Mesenchymal stem cell (in vitro differentiated cells and primary cell): ENCODE results near the gene PRR16.

Source experiments
- DNase-seq: peaks from one replicate; pipeline ENCODE4 v3.0.0-alpha.2; 2013
- H2AFZ ChIP-seq: one replicate; pipeline ENCODE4 v1.6.1; 2013; ENCODE audit warnings: low read depth, mild to moderate bottlenecking, control low read depth, inconsistent platforms, low read length, moderate library complexity
- H2AK5ac ChIP-seq: 2 replicates; pipeline ENCODE4 v1.6.1; 2013; ENCODE audit warnings: low read length, moderate library complexity, mild to moderate bottlenecking, inconsistent platforms; ENCODE audit not compliant: severe bottlenecking
- H2BK120ac ChIP-seq: one replicate; pipeline ENCODE4 v1.6.1; 2013; ENCODE audit warnings: low read depth, mild to moderate bottlenecking, inconsistent platforms, low read length, moderate library complexity
- H2BK12ac ChIP-seq, 2 experiments: one replicate each; pipeline ENCODE4 v1.6.1; 2013; ENCODE audit warnings: inconsistent platforms in 2 of 2, low read length in 2 of 2, mild to moderate bottlenecking in 2 of 2, moderate library complexity in 2 of 2, control low read depth in 1 of 2
- H2BK15ac ChIP-seq: one replicate; pipeline ENCODE4 v1.6.1; 2013; ENCODE audit warnings: mild to moderate bottlenecking, low read depth, inconsistent platforms; ENCODE audit not compliant: poor library complexity, severe bottlenecking
- H2BK5ac ChIP-seq: 2 replicates; pipeline ENCODE4 v1.6.1; 2013; ENCODE audit warnings: low read depth, mild to moderate bottlenecking, low read length, control low read depth, inconsistent platforms; ENCODE audit not compliant: poor library complexity, severe bottlenecking
- H3K14ac ChIP-seq, 2 experiments: one replicate each; pipeline ENCODE4 v1.6.1; 2013; ENCODE audit warnings: inconsistent platforms in 2 of 2, low read length in 2 of 2, control low read depth in 1 of 2, mild to moderate bottlenecking in 1 of 2, moderate library complexity in 1 of 2
- H3K18ac ChIP-seq, 2 experiments: one replicate each; pipeline ENCODE4 v1.6.1; 2013; ENCODE audit warnings: inconsistent platforms in 2 of 2, low read length in 2 of 2, control low read depth in 1 of 2, low read depth in 1 of 2, mild to moderate bottlenecking in 1 of 2
- H3K23ac ChIP-seq, 2 experiments: one replicate each; pipeline ENCODE4 v1.6.1; 2013; ENCODE audit warnings: inconsistent platforms in 2 of 2, low read length in 2 of 2, mild to moderate bottlenecking in 2 of 2, moderate library complexity in 2 of 2, control low read depth in 1 of 2
- H3K27ac ChIP-seq: 2 replicates; pipeline ENCODE4 v1.5.1; 2013; ENCODE audit warnings: mild to moderate bottlenecking, moderate library complexity, low read length, control low read depth, inconsistent platforms; ENCODE audit not compliant: poor library complexity, severe bottlenecking
- H3K27me3 ChIP-seq, 2 experiments: 2 replicates each; pipeline versions ENCODE4 v1.6.1 to v1.7.0; 2013; ENCODE audit warnings: low read length in 2 of 2, mild to moderate bottlenecking in 2 of 2, moderate library complexity in 2 of 2, control low read depth in 1 of 2, inconsistent platforms in 1 of 2; ENCODE audit not compliant: control insufficient read depth in 1 of 2, insufficient read depth in 1 of 2
- H3K36me3 ChIP-seq, 2 experiments: 2 replicates each; pipeline versions ENCODE4 v1.6.1 to v1.7.0; 2013; ENCODE audit warnings: low read length in 2 of 2, control low read depth in 1 of 2, inconsistent platforms in 1 of 2, low read depth in 1 of 2, mild to moderate bottlenecking in 1 of 2; ENCODE audit not compliant: insufficient read depth in 2 of 2, control insufficient read depth in 1 of 2
- H3K4ac ChIP-seq, 2 experiments: one replicate each; pipeline ENCODE4 v1.6.1; 2013; ENCODE audit warnings: inconsistent platforms in 2 of 2, low read length in 2 of 2, mild to moderate bottlenecking in 2 of 2, moderate library complexity in 2 of 2, control low read depth in 1 of 2, low read depth in 1 of 2
- H3K4me1 ChIP-seq: 2 replicates; pipeline ENCODE4 v1.6.1; 2013; ENCODE audit warnings: low read depth, low read length, control low read depth; ENCODE audit not compliant: control insufficient read depth, insufficient read depth
- H3K4me2 ChIP-seq: 2 replicates; pipeline ENCODE4 v1.6.1; 2013; ENCODE audit warnings: low read length, mild to moderate bottlenecking, inconsistent platforms; ENCODE audit not compliant: poor library complexity, severe bottlenecking
- H3K4me3 ChIP-seq, 2 experiments: 2 replicates each; pipeline versions ENCODE4 v1.5.1 to v1.7.0; 2013; ENCODE audit warnings: low read length in 2 of 2, mild to moderate bottlenecking in 2 of 2, control low read depth in 1 of 2, low read depth in 1 of 2; ENCODE audit not compliant: insufficient read depth in 1 of 2
- H3K79me1 ChIP-seq: replicated peaks from 2 replicates; pipeline ENCODE4 v1.6.1; 2013; ENCODE audit warnings: mild to moderate bottlenecking, control low read depth, low read length, inconsistent platforms; ENCODE audit not compliant: poor library complexity, severe bottlenecking
- H3K9ac ChIP-seq: 2 replicates; pipeline ENCODE4 v1.7.0; 2013; ENCODE audit warnings: mild to moderate bottlenecking, low read length, moderate library complexity
- H3K9me3 ChIP-seq: 2 replicates; pipeline ENCODE4 v1.7.0; 2013; ENCODE audit warnings: mild to moderate bottlenecking, low read length; ENCODE audit not compliant: control insufficient read depth
- H4K8ac ChIP-seq: one replicate; pipeline ENCODE4 v1.6.1; 2013; ENCODE audit warnings: inconsistent platforms, mild to moderate bottlenecking, low read length, moderate library complexity
- H4K91ac ChIP-seq: one replicate; pipeline ENCODE4 v1.6.1; 2013; ENCODE audit warnings: mild to moderate bottlenecking, low read length, inconsistent platforms
- WGBS: methylation state at CpG from one replicate; pipeline ENCODE4 v1.1.7; 2013; ENCODE audit warnings: mixed read lengths; 5-methylcytosine and 5-hydroxymethylcytosine counted together

The PRR16 gene

DNA sequence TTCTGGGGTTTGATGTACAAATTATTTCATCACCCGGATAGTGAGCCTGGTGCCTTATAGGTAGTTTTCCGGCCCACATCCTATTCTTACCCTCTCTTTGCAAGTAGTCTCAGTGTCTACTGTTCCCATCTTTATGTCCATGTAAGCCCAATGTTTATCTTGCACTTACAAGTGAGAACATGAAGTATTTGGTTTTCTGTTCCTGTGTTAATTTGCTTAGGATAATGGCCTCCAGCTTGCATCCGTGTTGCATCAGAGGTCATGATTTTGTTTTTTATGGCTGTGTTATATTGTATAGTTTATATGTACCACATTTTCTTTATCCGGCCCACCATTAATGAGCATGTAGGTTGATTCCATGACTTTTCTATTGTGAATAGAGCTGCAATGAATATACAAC, 136.5 kb downstream of the PRR16 start:
- no peak overlapping the region for H3K9ac ChIP-seq
- H2BK120ac ChIP-seq: no peak overlapping the region
- H3K27ac ChIP-seq: no peak overlapping the region
- H3K18ac ChIP-seq: peak overlapping the region in 1 of 2 experiments; percentile 33
- H3K4ac ChIP-seq: no peak overlapping the region
- DNase-seq: no peak
- H3K79me1 ChIP-seq: peaks cover 2% of the 10 kb centered on the region
- 86% methylated on average over 1 of the region's 4 CpGs for WGBS
- no peaks in the 10 kb centered on the region for H3K27me3 ChIP-seq
- no peak overlapping the region for H2BK12ac ChIP-seq
- no peak overlapping the region for H2BK5ac ChIP-seq
- H2BK15ac ChIP-seq: no peak overlapping the region
- H3K9me3 ChIP-seq: peaks cover 11% of the 10 kb centered on the region
- H4K91ac ChIP-seq: no peak overlapping the region
- no peak overlapping the region for H4K8ac ChIP-seq
- H2AK5ac ChIP-seq: no peak overlapping the region
- H3K14ac ChIP-seq: no peak overlapping the region
- no peak overlapping the region for H3K4me2 ChIP-seq
- H3K4me3 ChIP-seq: no peak overlapping the region
- H3K4me1 ChIP-seq: peaks cover 1% of the 10 kb centered on the region
- no peak overlapping the region for H3K23ac ChIP-seq
- H2AFZ ChIP-seq: no peak overlapping the region
- H3K36me3 ChIP-seq: no peaks in the 10 kb centered on the region

DNA sequence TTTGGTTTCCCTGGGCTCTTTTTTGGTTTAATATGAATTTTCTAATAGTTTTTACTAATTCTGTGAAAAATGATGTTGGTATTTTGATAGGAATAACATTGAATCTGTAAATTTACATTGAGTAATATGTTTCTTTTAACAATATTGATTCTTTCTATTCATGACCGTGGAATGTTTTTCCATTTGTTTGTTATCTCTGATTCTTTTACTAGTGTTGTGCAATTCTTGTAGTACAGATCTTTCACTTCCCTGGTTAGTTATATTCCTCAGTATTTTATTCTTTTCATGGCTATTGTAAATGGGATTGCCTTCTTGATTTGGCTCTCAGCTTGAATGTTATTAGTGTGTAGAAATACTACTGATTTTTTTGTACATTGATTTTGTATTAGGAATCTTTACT, 137.9 kb downstream of the PRR16 start:
- Histone ChIP-seq H3K4ac (no peak overlapping the region), H3K9me3 (peaks cover 11% of the 10 kb centered on the region), H3K36me3 (no peaks in the 10 kb centered on the region), H4K8ac (no peak overlapping the region), H3K14ac (no peak overlapping the region), H4K91ac (no peak overlapping the region), H3K9ac (no peak overlapping the region), H2BK5ac (no peak overlapping the region), H3K79me1 (peaks cover 4% of the 10 kb centered on the region), H3K27ac (no peak overlapping the region), H3K27me3 (no peaks in the 10 kb centered on the region), H3K4me1 (peaks cover 6% of the 10 kb centered on the region), H2BK120ac (no peak overlapping the region), H2AFZ (no peak overlapping the region), H2BK12ac (no peak overlapping the region), H2BK15ac (no peak overlapping the region), H3K18ac (no peak overlapping the region), H3K4me3 (no peak overlapping the region), H3K4me2 (no peak overlapping the region), H2AK5ac (no peak overlapping the region), H3K23ac (no peak overlapping the region)
- WGBS: no CpG with 5 or more reads among the region's 1 CpG
- DNase-seq: no peak

DNA sequence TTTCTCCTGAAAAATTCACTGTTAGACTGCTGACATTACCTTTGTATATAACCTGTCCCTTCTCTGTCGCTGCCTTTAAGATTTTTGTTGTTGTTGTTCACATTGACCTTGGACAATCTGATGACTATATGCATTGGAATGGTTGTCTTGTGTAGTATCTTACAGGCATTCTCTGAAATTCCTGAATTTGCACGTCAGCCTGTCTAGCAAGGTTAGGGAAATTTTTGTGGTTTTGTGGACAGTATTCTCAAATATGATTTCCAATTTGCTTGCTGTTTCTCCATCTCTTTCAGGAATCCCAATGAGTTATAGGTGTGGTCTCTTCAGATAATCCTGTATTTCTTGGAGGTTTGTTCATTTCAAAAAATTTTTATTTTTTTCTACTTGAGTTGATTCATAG, 140.8 kb downstream of the PRR16 start:
- Histone ChIP-seq H3K4me1 (peaks cover 7% of the 10 kb centered on the region), H2AFZ (no peak overlapping the region), H3K18ac (no peak overlapping the region), H2BK15ac (no peak overlapping the region), H3K79me1 (peaks cover 6% of the 10 kb centered on the region), H3K4ac (no peak overlapping the region), H3K23ac (no peak overlapping the region), H3K4me3 (no peak overlapping the region), H2BK5ac (no peak overlapping the region), H3K27me3 (no peaks in the 10 kb centered on the region), H3K9me3 (peaks cover 11% of the 10 kb centered on the region), H3K4me2 (no peak overlapping the region), H4K8ac (no peak overlapping the region), H3K14ac (no peak overlapping the region), H3K27ac (peak overlapping the region; percentile 83), H4K91ac (no peak overlapping the region), H2AK5ac (no peak overlapping the region), H2BK120ac (no peak overlapping the region), H3K36me3 (no peaks in the 10 kb centered on the region), H3K9ac (no peak overlapping the region), H2BK12ac (no peak overlapping the region)
- peak; percentile 83 for DNase-seq
- whole genome bisulfite sequencing: 5% methylated on average over 2 of the region's 2 CpGs

DNA sequence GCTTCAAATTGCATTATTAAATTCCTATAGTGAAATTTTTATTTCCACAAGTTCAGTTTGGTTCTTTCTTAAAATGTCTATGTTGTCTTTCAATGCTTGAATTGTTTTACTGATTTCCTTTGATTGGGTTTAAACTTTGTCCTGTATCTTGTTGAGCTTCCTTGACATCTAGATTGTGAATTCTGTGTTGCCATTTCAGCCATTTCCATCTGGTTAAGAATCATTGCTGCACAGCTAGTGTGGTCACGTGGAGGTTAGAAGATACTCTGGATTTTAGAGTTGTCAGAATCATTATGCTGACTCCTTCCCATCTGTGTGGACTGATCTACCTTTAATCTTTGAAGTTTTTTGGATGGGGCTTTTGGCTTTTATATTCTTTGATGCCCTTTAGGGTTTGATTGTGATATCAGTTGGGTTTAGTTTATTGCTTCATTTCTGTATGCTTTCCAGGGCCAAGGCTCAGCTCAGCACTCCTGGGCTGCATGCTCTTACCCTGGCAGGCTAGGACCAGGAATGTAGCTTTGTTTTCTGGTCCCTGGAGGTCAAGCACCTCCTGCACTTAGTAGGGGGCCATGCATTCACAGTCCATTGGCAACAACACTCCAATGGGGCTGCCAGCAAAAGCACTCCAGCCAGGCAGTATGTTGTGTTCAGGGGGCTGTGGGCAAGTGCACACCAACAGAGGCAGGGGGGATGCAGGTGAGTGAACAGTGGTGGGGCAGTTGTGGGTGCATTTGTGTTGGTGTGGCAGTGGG, 141.4 kb downstream of the PRR16 start:
- Histone ChIP-seq H3K79me1 (peaks cover 7% of the 10 kb centered on the region), H2AK5ac (peak overlapping the region; percentile 71), H3K27ac (peak overlapping the region; percentile 97), H2AFZ (no peak overlapping the region), H2BK5ac (peak overlapping the region; percentile 97), H3K4me2 (no peak overlapping the region), H3K27me3 (no peaks in the 10 kb centered on the region), H3K9me3 (peaks cover 11% of the 10 kb centered on the region), H4K91ac (peak overlapping the region; percentile 83), H3K18ac (peak overlapping the region; percentile 85 to 86), H4K8ac (peak overlapping the region; percentile 41), H3K4me1 (peaks cover 8% of the 10 kb centered on the region), H3K9ac (no peak overlapping the region), H3K4ac (peak overlapping the region; percentile 55 to 90), H3K14ac (peak overlapping the region in 1 of 2 experiments; percentile 85), H2BK12ac (peak overlapping the region; percentile 95 to 97), H3K4me3 (no peak overlapping the region), H3K23ac (peak overlapping the region in 1 of 2 experiments; percentile 92), H2BK15ac (no peak overlapping the region), H3K36me3 (no peaks in the 10 kb centered on the region), H2BK120ac (no peak overlapping the region)
- 74% methylated on average over 1 of the region's 1 CpG for WGBS
- DNase-seq: peak; percentile 27
